Liver (tissue), 9 donors: Measurements from ENCODE around the gene SIN3B. TPM values are rescaled to one million over a fixed set of nuclear protein-coding genes. Genes with fewer than 3 reads are reported as not detected.

Experiments used
- DNase-seq: peaks from one replicate; pipeline ENCODE4 v3.0.0-alpha.2; 2017; ENCODE audit warnings: low spot score
- H3K27ac ChIP-seq, 2 donors: one replicate each; pipeline ENCODE4 v1.7.0; 2013; ENCODE audit warnings: inconsistent platforms in 2 of 2, low read length in 2 of 2, control low read depth in 1 of 2, low read depth in 1 of 2, mild to moderate bottlenecking in 1 of 2
- H3K27me3 ChIP-seq, 4 donors: one replicate each; pipeline versions ENCODE4 v1.6.1 to v1.7.0; 2013; ENCODE audit warnings: low read length in 3 of 4, inconsistent platforms in 1 of 4, mild to moderate bottlenecking in 1 of 4, moderate library complexity in 1 of 4; ENCODE audit not compliant: control insufficient read depth in 4 of 4, insufficient read depth in 4 of 4
- H3K36me3 ChIP-seq, 4 donors: one replicate each; pipeline versions ENCODE4 v1.6.1 to v1.7.0; 2013; ENCODE audit warnings: low read length in 3 of 4, mild to moderate bottlenecking in 3 of 4, low read depth in 1 of 4, moderate library complexity in 1 of 4; ENCODE audit not compliant: control insufficient read depth in 4 of 4, insufficient read depth in 3 of 4
- H3K4me1 ChIP-seq, 4 donors: one replicate each; pipeline versions ENCODE4 v1.6.1 to v1.7.0; 2013; ENCODE audit warnings: low read length in 3 of 4, mild to moderate bottlenecking in 3 of 4, moderate library complexity in 1 of 4; ENCODE audit not compliant: control insufficient read depth in 4 of 4, insufficient read depth in 4 of 4
- H3K4me3 ChIP-seq, 3 donors: one replicate each; pipeline versions ENCODE4 v1.6.1 to v1.7.0; 2013; ENCODE audit warnings: low read length in 3 of 3, control low read depth in 1 of 3, low read depth in 1 of 3, mild to moderate bottlenecking in 1 of 3
- H3K9ac ChIP-seq, 2 donors: one replicate each; pipeline ENCODE4 v1.7.0; 2013; ENCODE audit warnings: low read length in 2 of 2, mild to moderate bottlenecking in 2 of 2, moderate library complexity in 2 of 2, control low read depth in 1 of 2, low read depth in 1 of 2
- H3K9me3 ChIP-seq, 4 donors: one replicate each; pipeline versions ENCODE4 v1.6.1 to v1.7.0; 2013; ENCODE audit warnings: low read length in 3 of 4; ENCODE audit not compliant: control insufficient read depth in 4 of 4
- ATF3 ChIP-seq: IDR thresholded peaks from 2 replicates; pipeline ENCODE4 v1.6.1; 2016; ENCODE audit warnings: antibody characterized with exemption
- EGR1 ChIP-seq, 2 donors: IDR thresholded peaks; 2 replicates each; pipeline ENCODE4 v1.6.1; 2016 to 2018; ENCODE audit warnings: antibody characterized with exemption in 2 of 2, low read depth in 2 of 2
- FOXA1 ChIP-seq: IDR thresholded peaks from 2 replicates; pipeline ENCODE4 v1.6.1; 2016; ENCODE audit warnings: antibody characterized with exemption
- FOXA2 ChIP-seq: IDR thresholded peaks from 2 replicates; pipeline ENCODE4 v1.6.1; 2016; ENCODE audit warnings: antibody characterized with exemption
- GABPA ChIP-seq, 2 donors: IDR thresholded peaks in 1 of 2; conservative IDR thresholded peaks in 1 of 2; 2 replicates each; pipeline ENCODE4 v1.6.1; 2016; ENCODE audit warnings: antibody characterized with exemption in 2 of 2, mild to moderate bottlenecking in 1 of 2, moderate library complexity in 1 of 2
- HNF4A ChIP-seq, 2 donors: conservative IDR thresholded peaks; 2 replicates each; pipeline ENCODE4 v1.6.1; 2016; ENCODE audit warnings: antibody characterized with exemption in 2 of 2, mild to moderate bottlenecking in 2 of 2
- HNF4G ChIP-seq: IDR thresholded peaks from 2 replicates; pipeline ENCODE4 v1.6.1; 2016; ENCODE audit warnings: antibody characterized with exemption
- JUND ChIP-seq, 2 donors: IDR thresholded peaks; 2 replicates each; pipeline ENCODE4 v1.6.1; 2016; ENCODE audit warnings: antibody characterized with exemption in 2 of 2
- MAX ChIP-seq: IDR thresholded peaks from 2 replicates; pipeline ENCODE4 v1.6.1; 2016; ENCODE audit warnings: antibody characterized with exemption
- NR2F2 ChIP-seq: IDR thresholded peaks from 2 replicates; pipeline ENCODE4 v1.6.1; 2016; ENCODE audit warnings: antibody characterized with exemption
- RAD21 ChIP-seq, 2 donors: IDR thresholded peaks; 2 replicates each; pipeline ENCODE4 v1.6.1; 2016; ENCODE audit warnings: antibody characterized with exemption in 2 of 2, mild to moderate bottlenecking in 2 of 2
- RXRA ChIP-seq, 2 donors: IDR thresholded peaks; 2 replicates each; pipeline ENCODE4 v1.6.1; 2017 to 2018; ENCODE audit warnings: antibody characterized with exemption in 2 of 2, mild to moderate bottlenecking in 1 of 2
- SP1 ChIP-seq: IDR thresholded peaks from 2 replicates; pipeline ENCODE4 v1.6.1; 2018; ENCODE audit warnings: antibody characterized with exemption, mild to moderate bottlenecking
- TAF1 ChIP-seq: conservative IDR thresholded peaks from 2 replicates; pipeline ENCODE4 v1.6.1; 2016; ENCODE audit warnings: antibody characterized with exemption, mild to moderate bottlenecking
- WGBS: extraction: QIAGEN DNeasy Blood & Tissue Kit; methylation state at CpG from one replicate; pipeline ENCODE4 v1.1.7; 2013; 5-methylcytosine and 5-hydroxymethylcytosine counted together
- polyA plus RNA-seq, 2 donors: library from polyadenylated mRNA; stranded (reverse) in 1 of 2; unstranded in 1 of 2; fragments of 200-250 nt in 1 of 2; fragments of >200 nt in 1 of 2; fragmentation: Nextera tagmentation in 1 of 2; extraction: Ambion mirVana in 1 of 2; gene quantifications; one replicate each; pipeline versions ENCODE4 v1.2.1 to v1.2.3, GENCODE V29; 2013 to 2015
- total RNA-seq, 2 donors: library from RNA; depleted of rRNA; stranded (reverse); fragments of >200 nt; gene quantifications; one replicate each; pipeline ENCODE4 v1.2.3, GENCODE V29; 2014
- TF ChIP-seq, protein P1 (sequence below): IDR thresholded peaks from 2 replicates; pipeline ENCODE4 v1.6.1; 2016; ENCODE audit warnings: antibody characterized with exemption, mild to moderate bottlenecking
- TF ChIP-seq, protein P2 (sequence below): fragments of 150-350 bp; IDR thresholded peaks from 2 replicates; pipeline ENCODE4 v1.5.1; 2017; ENCODE audit warnings: improper control_type of control experiment, low read depth, low read length; ENCODE audit not compliant: missing input control
- donor health status: healthy.
- donor health status: healthy.
- donor health status: healthy.
- donor health status: healthy.
- donor health status: healthy.

SIN3B gene
- total and polyA plus RNA-seq, 4 donors: 6.1 to 17.1 (median 8.6) TPM

DNA sequence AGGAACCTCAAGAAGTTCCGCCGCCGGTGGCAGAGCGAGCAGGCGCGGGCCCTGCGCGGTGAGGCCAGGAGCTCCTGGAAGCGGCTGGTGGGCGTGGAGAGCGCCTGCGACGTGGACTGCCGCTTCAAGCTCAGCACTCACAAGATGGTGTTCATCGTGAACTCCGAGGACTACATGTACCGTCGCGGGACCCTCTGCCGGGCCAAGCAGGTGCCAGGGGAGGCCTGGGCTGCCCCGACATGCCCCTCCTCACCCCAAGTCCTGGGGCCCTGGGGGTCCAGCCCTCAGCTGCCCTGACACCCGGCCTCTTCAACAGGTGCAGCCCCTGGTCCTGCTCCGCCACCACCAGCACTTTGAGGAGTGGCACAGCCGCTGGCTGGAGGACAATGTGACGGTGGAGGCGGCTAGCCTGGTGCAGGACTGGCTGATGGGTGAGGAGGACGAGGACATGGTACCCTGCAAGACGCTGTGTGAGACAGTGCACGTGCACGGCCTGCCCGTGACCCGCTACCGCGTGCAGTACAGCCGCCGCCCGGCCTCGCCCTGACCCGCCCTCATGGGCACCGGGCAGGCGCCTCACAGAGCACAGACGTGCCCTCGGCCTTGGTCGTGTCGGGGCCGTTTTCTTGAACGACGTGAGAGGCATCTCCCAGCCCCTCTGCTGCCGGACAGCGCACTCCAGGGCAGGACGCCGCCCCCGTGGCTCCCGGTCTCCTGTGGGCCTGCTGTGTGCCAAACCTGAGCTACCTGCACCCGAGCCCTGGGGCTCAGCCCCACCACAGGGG lies 49.2 kb downstream of the SIN3B start:
- no peak overlapping the region for H3K9ac ChIP-seq
- no peaks in the 10 kb centered on the region for H3K27me3 ChIP-seq
- no peaks in the 10 kb centered on the region for H3K4me1 ChIP-seq
- H3K36me3 ChIP-seq: peaks cover 10 to 40% (median 15%) of the 10 kb centered on the region in 4 donors
- DNase-seq: no peak
- 97% methylated on average over 55 of the region's 55 CpGs for WGBS
- H3K9me3 ChIP-seq: peaks cover 0 to 19% (median 3%) of the 10 kb centered on the region in 4 donors
- no peak overlapping the region for H3K27ac ChIP-seq
- no peak overlapping the region for H3K4me3 ChIP-seq
- no peak for TF ChIP-seq SP1
- no peak for TF ChIP-seq FOXA2
- TF ChIP-seq, protein P1, sequence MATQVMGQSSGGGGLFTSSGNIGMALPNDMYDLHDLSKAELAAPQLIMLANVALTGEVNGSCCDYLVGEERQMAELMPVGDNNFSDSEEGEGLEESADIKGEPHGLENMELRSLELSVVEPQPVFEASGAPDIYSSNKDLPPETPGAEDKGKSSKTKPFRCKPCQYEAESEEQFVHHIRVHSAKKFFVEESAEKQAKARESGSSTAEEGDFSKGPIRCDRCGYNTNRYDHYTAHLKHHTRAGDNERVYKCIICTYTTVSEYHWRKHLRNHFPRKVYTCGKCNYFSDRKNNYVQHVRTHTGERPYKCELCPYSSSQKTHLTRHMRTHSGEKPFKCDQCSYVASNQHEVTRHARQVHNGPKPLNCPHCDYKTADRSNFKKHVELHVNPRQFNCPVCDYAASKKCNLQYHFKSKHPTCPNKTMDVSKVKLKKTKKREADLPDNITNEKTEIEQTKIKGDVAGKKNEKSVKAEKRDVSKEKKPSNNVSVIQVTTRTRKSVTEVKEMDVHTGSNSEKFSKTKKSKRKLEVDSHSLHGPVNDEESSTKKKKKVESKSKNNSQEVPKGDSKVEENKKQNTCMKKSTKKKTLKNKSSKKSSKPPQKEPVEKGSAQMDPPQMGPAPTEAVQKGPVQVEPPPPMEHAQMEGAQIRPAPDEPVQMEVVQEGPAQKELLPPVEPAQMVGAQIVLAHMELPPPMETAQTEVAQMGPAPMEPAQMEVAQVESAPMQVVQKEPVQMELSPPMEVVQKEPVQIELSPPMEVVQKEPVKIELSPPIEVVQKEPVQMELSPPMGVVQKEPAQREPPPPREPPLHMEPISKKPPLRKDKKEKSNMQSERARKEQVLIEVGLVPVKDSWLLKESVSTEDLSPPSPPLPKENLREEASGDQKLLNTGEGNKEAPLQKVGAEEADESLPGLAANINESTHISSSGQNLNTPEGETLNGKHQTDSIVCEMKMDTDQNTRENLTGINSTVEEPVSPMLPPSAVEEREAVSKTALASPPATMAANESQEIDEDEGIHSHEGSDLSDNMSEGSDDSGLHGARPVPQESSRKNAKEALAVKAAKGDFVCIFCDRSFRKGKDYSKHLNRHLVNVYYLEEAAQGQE: no peak
- no peak for TF ChIP-seq JUND (IDR thresholded peaks at IDR 0.05)
- TF ChIP-seq TAF1: no peak
- TF ChIP-seq, protein P2, sequence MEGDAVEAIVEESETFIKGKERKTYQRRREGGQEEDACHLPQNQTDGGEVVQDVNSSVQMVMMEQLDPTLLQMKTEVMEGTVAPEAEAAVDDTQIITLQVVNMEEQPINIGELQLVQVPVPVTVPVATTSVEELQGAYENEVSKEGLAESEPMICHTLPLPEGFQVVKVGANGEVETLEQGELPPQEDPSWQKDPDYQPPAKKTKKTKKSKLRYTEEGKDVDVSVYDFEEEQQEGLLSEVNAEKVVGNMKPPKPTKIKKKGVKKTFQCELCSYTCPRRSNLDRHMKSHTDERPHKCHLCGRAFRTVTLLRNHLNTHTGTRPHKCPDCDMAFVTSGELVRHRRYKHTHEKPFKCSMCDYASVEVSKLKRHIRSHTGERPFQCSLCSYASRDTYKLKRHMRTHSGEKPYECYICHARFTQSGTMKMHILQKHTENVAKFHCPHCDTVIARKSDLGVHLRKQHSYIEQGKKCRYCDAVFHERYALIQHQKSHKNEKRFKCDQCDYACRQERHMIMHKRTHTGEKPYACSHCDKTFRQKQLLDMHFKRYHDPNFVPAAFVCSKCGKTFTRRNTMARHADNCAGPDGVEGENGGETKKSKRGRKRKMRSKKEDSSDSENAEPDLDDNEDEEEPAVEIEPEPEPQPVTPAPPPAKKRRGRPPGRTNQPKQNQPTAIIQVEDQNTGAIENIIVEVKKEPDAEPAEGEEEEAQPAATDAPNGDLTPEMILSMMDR: no peak
- TF ChIP-seq ATF3: no peak
- no peak for TF ChIP-seq FOXA1

GRCh38 chr19:16880884-16881554 lies 51.8 kb downstream of the SIN3B start:
- Histone ChIP-seq H3K27me3 (no peaks in the 10 kb centered on the region), H3K36me3 (peaks cover 10 to 37% (median 15%) of the 10 kb centered on the region in 4 donors), H3K4me1 (no peaks in the 10 kb centered on the region), H3K9me3 (peaks cover 0 to 19% (median 3%) of the 10 kb centered on the region in 4 donors), H3K4me3 (no peak overlapping the region), H3K9ac (no peak overlapping the region), H3K27ac (no peak overlapping the region)
- WGBS: 92% methylated on average over 8 of the region's 8 CpGs
- DNase-seq: no peak
- TF ChIP-seq TAF1: no peak
- TF ChIP-seq ATF3: no peak
- TF ChIP-seq FOXA1: no peak
- TF ChIP-seq MAX: no peak
- TF ChIP-seq RXRA (IDR thresholded peaks at IDR 0.05): no peak
- TF ChIP-seq HNF4A (conservative IDR thresholded peaks at IDR 0.05): no peak
- TF ChIP-seq HNF4G: no peak
- TF ChIP-seq, protein P1: no peak
- TF ChIP-seq FOXA2: no peak
- no peak for TF ChIP-seq RAD21 (IDR thresholded peaks at IDR 0.05)
- no peak for TF ChIP-seq SP1
- TF ChIP-seq EGR1 (IDR thresholded peaks at IDR 0.05; ENCODE audit: low read depth in 2 of 2): no peak
- TF ChIP-seq, protein P2: no peak
- TF ChIP-seq GABPA (IDR thresholded peaks at IDR 0.05 in 1 of 2, conservative IDR thresholded peaks at IDR 0.05 in 1 of 2): no peak
- TF ChIP-seq NR2F2: no peak
